Thoracic aorta (tissue), 2 donors: ENCODE measurements around the gene MTM1. TPM values are rescaled to one million over a fixed set of nuclear protein-coding genes. Genes with fewer than 3 reads are reported as not detected.

Experiments
- ATAC-seq: fragments of 150-250 bp; one replicate; pipeline ENCODE4 v1.8.0; 2017; ENCODE audit warnings: low read depth; ENCODE audit not compliant: insufficient number of reproducible peaks, low FRiP score
- DNase-seq: peaks from one replicate; pipeline ENCODE4 v3.0.0-alpha.2; 2020; ENCODE audit warnings: low spot score
- H3K27ac ChIP-seq, 2 donors: fragments of 200-600 bp; sonication (generic); 1 replicate in 1 of 2; 2 replicates in 1 of 2; pipeline ENCODE4 v1.5.1; 2016; ENCODE audit warnings: mild to moderate bottlenecking in 2 of 2, moderate library complexity in 2 of 2
- H3K27me3 ChIP-seq: fragments of 200-600 bp; sonication (generic); replicated peaks from 2 replicates; pipeline ENCODE4 v1.6.0; 2016; ENCODE audit warnings: mild to moderate bottlenecking; ENCODE audit not compliant: insufficient read depth
- H3K36me3 ChIP-seq: fragments of 200-600 bp; sonication (generic); one replicate; pipeline ENCODE4 v1.5.1; 2016
- H3K4me1 ChIP-seq, 2 donors: fragments of 200-600 bp; sonication (generic); 1 replicate in 1 of 2; 2 replicates in 1 of 2; pipeline versions ENCODE4 v1.5.1 to v1.6.0; 2016; ENCODE audit warnings: low read depth in 2 of 2, mild to moderate bottlenecking in 1 of 2; ENCODE audit not compliant: control insufficient read depth in 1 of 2
- H3K4me3 ChIP-seq: fragments of 200-600 bp; sonication (generic); 2 replicates; pipeline ENCODE4 v1.5.1; 2016; ENCODE audit warnings: mild to moderate bottlenecking
- H3K9me3 ChIP-seq: fragments of 200-600 bp; sonication (generic); 2 replicates; pipeline ENCODE4 v1.5.1; 2016
- total RNA-seq, 2 donors: library from RNA; depleted of rRNA; stranded (reverse); fragments of >200 nt; gene quantifications; one replicate each; pipeline versions ENCODE4 v1.1.0 to v1.2.3, GENCODE V29; 2016
- TF ChIP-seq, protein P1 (sequence below): fragments of 200-600 bp; sonication (generic); IDR thresholded peaks from one replicate; pipeline ENCODE4 v1.5.1; 2019; ENCODE audit warnings: antibody characterized with exemption

Gene MTM1
- total RNA-seq, 2 donors from 2014 or later = 18.8 to 21.4 TPM

- H3K4me3 ChIP-seq = no peak overlapping the region
- H3K4me1 ChIP-seq = peaks cover 7 to 13% of the 10 kb centered on the region in 2 donors
- TF ChIP-seq, protein P1, sequence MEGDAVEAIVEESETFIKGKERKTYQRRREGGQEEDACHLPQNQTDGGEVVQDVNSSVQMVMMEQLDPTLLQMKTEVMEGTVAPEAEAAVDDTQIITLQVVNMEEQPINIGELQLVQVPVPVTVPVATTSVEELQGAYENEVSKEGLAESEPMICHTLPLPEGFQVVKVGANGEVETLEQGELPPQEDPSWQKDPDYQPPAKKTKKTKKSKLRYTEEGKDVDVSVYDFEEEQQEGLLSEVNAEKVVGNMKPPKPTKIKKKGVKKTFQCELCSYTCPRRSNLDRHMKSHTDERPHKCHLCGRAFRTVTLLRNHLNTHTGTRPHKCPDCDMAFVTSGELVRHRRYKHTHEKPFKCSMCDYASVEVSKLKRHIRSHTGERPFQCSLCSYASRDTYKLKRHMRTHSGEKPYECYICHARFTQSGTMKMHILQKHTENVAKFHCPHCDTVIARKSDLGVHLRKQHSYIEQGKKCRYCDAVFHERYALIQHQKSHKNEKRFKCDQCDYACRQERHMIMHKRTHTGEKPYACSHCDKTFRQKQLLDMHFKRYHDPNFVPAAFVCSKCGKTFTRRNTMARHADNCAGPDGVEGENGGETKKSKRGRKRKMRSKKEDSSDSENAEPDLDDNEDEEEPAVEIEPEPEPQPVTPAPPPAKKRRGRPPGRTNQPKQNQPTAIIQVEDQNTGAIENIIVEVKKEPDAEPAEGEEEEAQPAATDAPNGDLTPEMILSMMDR = no peak
- DNase-seq (no peak), ATAC-seq (no peak)
- H3K36me3 ChIP-seq = no peaks in the 10 kb centered on the region
- H3K27me3 ChIP-seq = no peaks in the 10 kb centered on the region
- no peak overlapping the region for H3K27ac ChIP-seq
- H3K9me3 ChIP-seq = no peaks in the 10 kb centered on the region
These were observed 121.7 kb downstream of the MTM1 start for GRCh38 chrX:150690126-150690525.

DNA sequence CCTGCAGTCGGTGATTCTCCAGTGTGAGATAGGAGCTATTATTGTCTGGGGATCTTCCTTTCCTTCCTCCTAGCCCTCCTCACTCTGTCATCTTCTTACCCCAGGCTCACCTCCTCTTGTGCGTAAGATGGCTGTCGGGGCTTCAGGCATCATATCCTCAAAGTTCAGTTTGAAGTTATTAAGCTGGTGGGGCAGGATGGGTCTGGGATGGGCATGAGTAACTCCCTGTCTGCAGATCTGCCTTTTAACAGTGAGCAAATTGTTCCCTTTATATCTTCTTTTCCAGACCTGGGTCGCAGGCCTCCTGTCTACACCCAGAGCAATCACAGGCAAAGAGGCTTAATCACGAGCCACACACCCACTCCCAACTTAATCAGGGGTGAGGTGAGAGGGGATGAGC is 123.9 kb downstream of the MTM1 start:
- Histone ChIP-seq H3K4me1 (peaks cover 7 to 16% of the 10 kb centered on the region in 2 donors), H3K4me3 (peak overlapping the region; percentile 72), H3K9me3 (no peaks in the 10 kb centered on the region), H3K27ac (peak overlapping the region; percentile 43 to 47), H3K27me3 (no peaks in the 10 kb centered on the region), H3K36me3 (no peaks in the 10 kb centered on the region)
- ATAC-seq (no peak), DNase-seq (no peak)
- TF ChIP-seq, protein P1 = no peak

DNA sequence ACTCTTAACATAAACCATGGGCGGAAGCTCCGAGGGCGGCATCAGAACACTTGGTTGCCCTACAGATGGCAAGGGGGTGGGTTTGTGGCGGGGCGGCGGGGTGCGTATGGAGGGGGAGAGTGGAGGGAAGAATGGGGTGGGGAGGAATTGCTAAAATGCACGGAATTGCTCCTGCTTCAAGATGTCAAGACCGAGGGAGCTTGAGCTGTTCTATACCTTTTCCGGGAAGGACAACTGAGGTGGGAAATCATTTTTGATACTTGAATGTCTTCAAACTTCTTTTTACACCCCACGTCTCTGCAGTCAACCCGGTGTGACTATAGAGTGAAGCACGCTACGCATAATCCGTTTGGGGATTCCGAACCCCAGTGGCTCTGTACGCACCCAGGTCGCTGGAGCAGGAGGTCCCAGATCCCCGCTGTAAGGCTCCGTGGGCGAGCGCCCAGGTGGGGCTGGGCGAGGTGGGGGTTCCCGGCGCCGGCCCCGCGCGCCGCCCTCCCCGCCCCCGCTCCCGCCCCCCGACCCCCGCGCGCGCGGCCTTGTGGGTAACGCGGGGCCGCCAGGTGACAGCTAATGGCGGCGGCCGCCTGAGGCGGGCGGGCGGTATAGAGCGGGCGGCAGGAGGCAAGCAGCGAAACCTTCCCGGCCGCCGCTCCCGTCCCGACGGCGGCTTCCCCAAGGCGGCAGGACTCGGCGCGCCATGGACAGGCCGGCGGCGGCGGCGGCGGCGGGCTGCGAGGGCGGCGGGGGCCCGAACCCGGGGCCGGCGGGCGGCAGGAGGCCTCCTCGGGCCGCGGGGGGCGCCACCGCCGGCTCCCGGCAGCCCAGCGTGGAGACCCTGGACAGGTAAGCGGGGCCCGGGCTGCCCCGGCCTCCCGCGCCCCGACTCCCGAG is 124.7 kb downstream of the MTM1 start, which contains the start of gene MTMR1:
TSS of gene MTMR1 (plus strand) at position 566 of the 894 bp plus-strand sequence. CDS start at position 701, 135 bp downstream.
- DNase-seq (no peak), ATAC-seq (peak; percentile 69)
- Histone ChIP-seq H3K27ac (peak within 1 kb of the TSS; percentile 89 to 94), H3K4me3 (peak within 1 kb of the TSS; percentile 82), H3K4me1 (peaks cover 7 to 16% of the 10 kb centered on the region in 2 donors), H3K9me3 (no peaks in the 10 kb centered on the region), H3K27me3 (no peaks in the 10 kb centered on the region), H3K36me3 (no peaks in the 10 kb centered on the region)
- TF ChIP-seq, protein P1 = no peak

GRCh38 chrX:150693725-150694574 is 125.5 kb downstream of the MTM1 start:
- Histone ChIP-seq H3K27me3 (no peaks in the 10 kb centered on the region), H3K4me1 (peaks cover 7 to 16% of the 10 kb centered on the region in 2 donors), H3K27ac (peak overlapping the region; percentile 89 to 94), H3K4me3 (peak overlapping the region; percentile 82), H3K36me3 (no peaks in the 10 kb centered on the region), H3K9me3 (no peaks in the 10 kb centered on the region)
- TF ChIP-seq, protein P1 = no peak
- no peak for ATAC-seq
- no peak for DNase-seq
